Omental fat pad (tissue), 4 donors: ENCODE measurements around the gene IL12A. TPM values are rescaled to one million over a fixed set of nuclear protein-coding genes. Genes with fewer than 3 reads are reported as not detected.

Experiments
- ATAC-seq: fragments of 150-250 bp; one replicate; pipeline ENCODE4 v1.9.1; 2016; ENCODE audit warnings: mild to moderate bottlenecking, moderate library complexity; ENCODE audit not compliant: low FRiP score
- DNase-seq: peaks from one replicate; pipeline ENCODE4 v3.0.0-alpha.2; 2019; ENCODE audit warnings: low spot score
- total RNA-seq, 4 donors: library from RNA; depleted of rRNA; stranded (reverse); fragments of >200 nt; gene quantifications; one replicate each; pipeline ENCODE4 v1.1.0, GENCODE V29; 2016
- TF ChIP-seq, protein P1 (sequence below), 3 donors: fragments of 450-650 bp; IDR thresholded peaks; one replicate each; pipeline ENCODE4 v1.5.1; 2016 to 2017; ENCODE audit warnings: antibody characterized with exemption in 3 of 3, mild to moderate bottlenecking in 3 of 3, moderate library complexity in 2 of 3

Gene IL12A
- total RNA-seq, 4 donors from 2014 or later: 1.1 to 2.8 (median 2.4) TPM; not detected in 1

DNA sequence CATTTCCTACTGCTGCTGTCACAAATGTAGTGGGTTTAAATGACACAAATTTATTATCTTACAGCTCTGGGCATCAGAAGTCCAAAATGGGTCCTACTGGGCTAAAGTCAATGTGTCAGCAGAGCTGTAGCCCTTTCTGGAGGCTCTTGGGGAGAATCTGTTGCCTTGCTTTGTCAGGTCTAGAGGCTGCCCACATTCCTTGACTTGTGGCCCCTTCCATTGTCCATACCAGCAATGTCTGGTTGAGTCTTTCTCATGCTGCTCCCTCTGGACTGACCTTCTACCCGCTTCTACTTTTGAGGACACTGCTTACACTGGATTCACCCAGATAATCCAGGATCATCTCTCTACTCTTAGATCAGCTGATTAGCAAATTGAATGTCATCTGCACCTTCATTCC is 3.0 kb downstream of the IL12A start:
- no peak for DNase-seq
- no peak for ATAC-seq
- TF ChIP-seq, protein P1, sequence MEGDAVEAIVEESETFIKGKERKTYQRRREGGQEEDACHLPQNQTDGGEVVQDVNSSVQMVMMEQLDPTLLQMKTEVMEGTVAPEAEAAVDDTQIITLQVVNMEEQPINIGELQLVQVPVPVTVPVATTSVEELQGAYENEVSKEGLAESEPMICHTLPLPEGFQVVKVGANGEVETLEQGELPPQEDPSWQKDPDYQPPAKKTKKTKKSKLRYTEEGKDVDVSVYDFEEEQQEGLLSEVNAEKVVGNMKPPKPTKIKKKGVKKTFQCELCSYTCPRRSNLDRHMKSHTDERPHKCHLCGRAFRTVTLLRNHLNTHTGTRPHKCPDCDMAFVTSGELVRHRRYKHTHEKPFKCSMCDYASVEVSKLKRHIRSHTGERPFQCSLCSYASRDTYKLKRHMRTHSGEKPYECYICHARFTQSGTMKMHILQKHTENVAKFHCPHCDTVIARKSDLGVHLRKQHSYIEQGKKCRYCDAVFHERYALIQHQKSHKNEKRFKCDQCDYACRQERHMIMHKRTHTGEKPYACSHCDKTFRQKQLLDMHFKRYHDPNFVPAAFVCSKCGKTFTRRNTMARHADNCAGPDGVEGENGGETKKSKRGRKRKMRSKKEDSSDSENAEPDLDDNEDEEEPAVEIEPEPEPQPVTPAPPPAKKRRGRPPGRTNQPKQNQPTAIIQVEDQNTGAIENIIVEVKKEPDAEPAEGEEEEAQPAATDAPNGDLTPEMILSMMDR (IDR thresholded peaks at IDR 0.05): no peak

DNA sequence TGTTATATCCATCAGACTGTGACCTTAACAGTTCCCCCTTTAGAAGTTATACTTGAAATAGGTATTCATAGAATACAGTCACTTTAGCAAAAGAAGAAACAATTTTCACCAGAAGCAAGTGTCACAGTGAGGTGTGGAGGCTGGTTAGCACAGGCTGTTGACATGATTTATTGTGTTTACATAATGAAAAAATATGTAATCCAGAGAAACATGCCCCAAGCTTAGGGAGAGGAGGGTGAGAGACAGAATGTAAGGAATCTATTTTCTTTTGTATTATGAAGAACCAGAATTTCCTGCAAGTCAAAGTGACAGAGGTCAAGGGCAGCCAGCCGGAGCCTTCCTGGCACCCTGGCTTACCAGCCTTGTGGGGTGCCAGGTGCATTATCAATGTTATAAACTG is 4.0 kb downstream of the IL12A start:
- TF ChIP-seq, protein P1 (IDR thresholded peaks at IDR 0.05): no peak
- no peak for ATAC-seq
- DNase-seq: no peak

DNA sequence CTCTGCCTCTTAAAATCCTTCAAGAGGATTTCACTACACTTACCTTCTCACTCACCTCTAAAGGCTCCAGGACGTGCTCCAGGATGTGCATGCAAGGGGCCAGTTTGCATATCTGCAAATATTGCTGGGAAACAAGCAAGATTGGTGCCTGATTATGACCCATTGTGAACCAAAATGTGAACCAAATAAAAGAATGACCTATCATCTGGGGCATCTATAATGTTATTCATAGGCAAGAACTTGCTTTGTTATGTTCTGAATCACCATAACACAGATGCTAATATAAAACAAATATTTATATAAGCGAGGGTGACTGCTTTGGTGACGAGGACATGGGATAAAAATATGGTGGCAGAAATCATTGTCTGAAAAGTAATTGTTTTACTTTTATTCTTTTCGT is 5.5 kb downstream of the IL12A start:
- ATAC-seq (no peak), DNase-seq (no peak)
- TF ChIP-seq, protein P1 (IDR thresholded peaks at IDR 0.05): no peak

DNA sequence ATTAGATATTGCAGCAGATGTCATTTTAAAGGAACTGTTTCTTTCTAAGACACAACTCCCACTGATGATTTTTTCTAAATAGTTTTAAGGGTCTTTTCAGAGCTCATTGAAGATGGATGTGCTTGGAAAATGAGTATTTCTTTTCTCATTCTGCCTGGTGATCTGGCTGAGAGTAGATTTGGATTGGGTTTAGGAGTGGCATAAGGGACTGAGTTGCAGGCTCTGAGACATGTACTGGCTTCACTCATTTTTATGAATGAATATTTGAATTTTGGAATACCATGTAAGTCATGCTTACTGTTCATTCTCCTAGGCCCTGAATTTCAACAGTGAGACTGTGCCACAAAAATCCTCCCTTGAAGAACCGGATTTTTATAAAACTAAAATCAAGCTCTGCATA is 6.5 kb downstream of the IL12A start:
- TF ChIP-seq, protein P1 (IDR thresholded peaks at IDR 0.05): no peak
- ATAC-seq: no peak
- DNase-seq: no peak

DNA sequence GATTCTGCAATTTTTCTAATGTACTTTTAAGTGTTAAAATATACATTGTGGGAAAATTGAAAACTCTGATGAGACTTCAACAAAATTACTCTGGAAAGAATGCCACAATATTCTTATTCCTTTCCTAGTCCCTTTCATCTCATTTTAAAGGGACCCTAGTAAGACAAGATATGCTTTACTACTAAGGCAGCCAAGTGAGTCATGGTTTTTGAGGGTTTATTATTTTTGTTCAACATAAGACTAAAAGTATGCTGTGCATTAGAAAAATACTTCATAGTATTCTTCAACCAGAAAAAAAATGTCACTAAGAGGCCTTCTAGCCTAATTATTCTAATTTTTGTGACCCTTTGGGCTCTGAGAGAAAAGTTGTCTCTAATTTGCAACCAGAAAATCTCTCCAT is 7.4 kb downstream of the IL12A start:
- ATAC-seq (no peak), DNase-seq (no peak)
- TF ChIP-seq, protein P1 (IDR thresholded peaks at IDR 0.05): no peak

DNA sequence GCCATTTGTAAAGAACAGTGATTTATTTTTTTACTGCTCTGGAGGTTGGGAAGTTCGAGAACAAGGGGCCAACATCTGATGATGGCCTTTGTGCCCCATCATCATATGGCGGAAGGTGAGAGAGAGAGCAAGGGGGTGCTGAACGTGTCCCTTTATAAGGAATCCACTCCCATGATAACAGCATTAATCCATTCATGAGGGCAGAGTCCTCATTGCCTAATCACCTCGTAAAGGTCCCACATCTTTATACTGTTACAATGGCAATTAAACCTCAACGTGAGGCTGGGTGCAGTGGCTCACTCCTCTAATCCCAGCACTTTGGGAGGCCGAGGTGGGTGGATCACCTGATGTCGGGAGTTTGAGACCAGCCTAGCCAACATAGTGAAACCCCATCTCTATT is 8.3 kb downstream of the IL12A start:
- TF ChIP-seq, protein P1 (IDR thresholded peaks at IDR 0.05): no peak
- no peak for ATAC-seq
- no peak for DNase-seq

DNA sequence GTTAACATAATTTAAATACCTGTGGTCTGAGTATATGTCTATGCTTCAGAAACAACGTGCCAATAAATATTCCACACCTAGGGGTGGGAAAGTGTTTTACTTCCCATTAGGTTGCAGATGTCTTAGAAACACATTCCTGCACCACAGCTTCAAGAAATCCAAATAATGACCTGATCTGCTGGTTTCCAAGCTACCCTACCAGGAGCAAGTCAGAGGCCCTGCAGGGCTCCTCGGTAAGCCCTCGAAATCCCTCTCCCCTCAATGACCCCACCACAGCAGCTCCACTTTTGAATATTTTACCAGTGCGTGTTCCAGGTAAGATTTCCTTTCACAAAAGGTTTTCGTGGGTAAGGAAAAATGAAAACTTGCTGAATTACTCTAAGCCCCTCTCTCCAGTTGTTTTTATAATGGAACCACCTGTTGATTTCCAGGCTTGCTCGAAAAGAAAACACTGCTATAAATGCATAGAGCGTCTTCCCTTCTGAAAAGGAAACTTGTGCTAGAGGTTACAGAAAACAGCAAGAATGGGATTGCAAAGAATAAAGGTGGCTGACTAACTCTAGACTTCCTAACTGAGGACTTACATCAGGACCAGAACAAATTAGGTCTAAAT is 12.6 kb downstream of the IL12A start:
- DNase-seq (no peak), ATAC-seq (no peak)
- TF ChIP-seq, protein P1 (IDR thresholded peaks at IDR 0.05): no peak
